Panc1 (cell line): ENCODE data around the gene PRPS1. TPM values are rescaled to one million over a fixed set of nuclear protein-coding genes. Genes with fewer than 3 reads are reported as not detected.
A peak's percentile ranks its signal among the peaks of the same experiment; 100 is the strongest.

ENCODE experiments used
- ATAC-seq: fragments of 200-7000 bp; cut with Tn5 transposase; 2 replicates; pipeline ENCODE4 v1.9.1; 2020; ENCODE audit warnings: mild to moderate bottlenecking, moderate library complexity
- BruUV-seq: library from RNA; stranded (reverse); fragments of 400-500 nt; replicated peaks from 2 replicates; lab custom pipeline; 2021; lab: Mats Ljungman, UMichigan
- CTCF ChIA-PET: fragments of 300-600 bp; sonication (Branson Sonifier 250); formaldehyde crosslinking; loops from one replicate; lab custom pipeline; 2022; ENCODE audit warnings: antibody characterized with exemption; lab: Charles Lee
- POLR2A ChIA-PET: fragments of 300-600 bp; sonication (Branson Sonifier 250); formaldehyde crosslinking; loops from one replicate; lab custom pipeline; 2022; ENCODE audit warnings: antibody characterized with exemption; lab: Charles Lee
- DNase-seq: peaks from one replicate; pipeline ENCODE4 v3.0.0-alpha.2; 2010; ENCODE audit warnings: low read depth, low spot score
- H3K27ac ChIP-seq: 2 replicates; pipeline ENCODE4 v1.5.1; 2011; ENCODE audit warnings: mild to moderate bottlenecking, low read length, inconsistent platforms
- H3K27me3 ChIP-seq: fragments of 200-500 bp; sonication (Bioruptor generic); 2 replicates; pipeline ENCODE4 v1.6.0; 2014; ENCODE audit warnings: low read length, inconsistent platforms; ENCODE audit not compliant: control insufficient read depth, insufficient read depth
- H3K36me3 ChIP-seq: fragments of 200-500 bp; sonication (Bioruptor generic); 2 replicates; pipeline ENCODE4 v1.5.1; 2014; ENCODE audit warnings: inconsistent platforms, mild to moderate bottlenecking, low read length, moderate library complexity; ENCODE audit not compliant: control insufficient read depth, insufficient read depth
- H3K4me1 ChIP-seq: 2 replicates; pipeline ENCODE4 v1.5.1; 2011; ENCODE audit warnings: inconsistent platforms, mild to moderate bottlenecking, low read length, moderate library complexity; ENCODE audit not compliant: control insufficient read depth, insufficient read depth
- H3K4me3 ChIP-seq, 2 experiments: 2 replicates each; pipeline ENCODE4 v1.5.1; 2011 to 2012; ENCODE audit warnings: low read depth in 2 of 2, low read length in 2 of 2, mild to moderate bottlenecking in 2 of 2, inconsistent platforms in 1 of 2, moderate library complexity in 1 of 2
- H3K9me3 ChIP-seq: fragments of 200-500 bp; sonication (Bioruptor generic); 2 replicates; pipeline ENCODE4 v1.5.1; 2014; ENCODE audit warnings: low read depth, mild to moderate bottlenecking, inconsistent platforms, low read length, moderate library complexity; ENCODE audit not compliant: control insufficient read depth, insufficient read depth
- CTCF ChIP-seq: fragments of 450-650 bp; IDR thresholded peaks from 2 replicates; pipeline ENCODE4 v1.5.1; 2017; ENCODE audit warnings: mild to moderate bottlenecking
- POLR2AphosphoS5 ChIP-seq: IDR thresholded peaks from 2 replicates; pipeline ENCODE4 v1.6.1; 2012; ENCODE audit warnings: mild to moderate bottlenecking, low read depth, low read length, moderate library complexity
- REST ChIP-seq, 2 experiments: IDR thresholded peaks; 2 replicates each; pipeline ENCODE4 v1.6.1; 2011 to 2012; ENCODE audit warnings: low read depth in 2 of 2, control low read depth in 1 of 2, low read length in 1 of 2, mild to moderate bottlenecking in 1 of 2, moderate library complexity in 1 of 2; ENCODE audit not compliant: insufficient read depth in 1 of 2
- SIN3A ChIP-seq: IDR thresholded peaks from 2 replicates; pipeline ENCODE4 v1.6.1; 2012; ENCODE audit warnings: low read depth, mild to moderate bottlenecking, low read length, moderate library complexity, borderline replicate concordance; ENCODE audit not compliant: insufficient read depth
- TCF7L2 ChIP-seq: IDR thresholded peaks from 2 replicates; pipeline ENCODE4 v1.6.1; 2011; ENCODE audit warnings: mild to moderate bottlenecking, low read depth, low read length, inconsistent platforms
- in situ Hi-C: cut with HindIII; loops from 2 replicates; pipeline ENCODE4 v1.10.0; 2016; ENCODE audit warnings: low sequenced_read_pairs, low pct_unique_long_range_greater_than_20kb
- intact Hi-C: fragments of 100-400 bp; cut with micrococcal nuclease; formaldehyde crosslinking; loops from one replicate; pipeline ENCODE4 v1.10.0; 2022; ENCODE audit not compliant: unreplicated experiment
- total RNA-seq: library from RNA; stranded (reverse); gene quantifications from one replicate; pipeline ENCODE4 v1.2.1, GENCODE V29; 2021; ENCODE audit not compliant: unreplicated experiment

PRPS1 gene
- total RNA-seq, 1 experiment from 2014 or later, result 152 TPM

GRCh38 chrX:107628662-107629539, 591 bp downstream of the PRPS1 start:
- peak overlapping the region; percentile 90 to 97 for H3K4me3 ChIP-seq
- no peaks in the 10 kb centered on the region for H3K27me3 ChIP-seq
- no peaks in the 10 kb centered on the region for H3K9me3 ChIP-seq
- ChIA-PET CTCF (interaction anchor here (1.0 to 1.2 kb wide), 2 partner anchors 13 to 88 kb away, joined by 3 to 4 read pairs; no protein-coding TSS in a partner anchor), POLR2A (interaction anchor here (0.6 to 1.3 kb wide), 8 partner anchors 35 to 356 kb away, joined by 3 to 12 read pairs (median 4); no protein-coding TSS in a partner anchor)
- H3K4me1 ChIP-seq, result peaks cover 33% of the 10 kb centered on the region
- peak; percentile 77 for ATAC-seq
- no peaks in the 10 kb centered on the region; the same call in 1 of the 2 replicates for H3K36me3 ChIP-seq
- BruUV-seq, result TSS peak; percentile 82
- peak; percentile 33 for DNase-seq
- H3K27ac ChIP-seq, result peak overlapping the region; percentile 93
- intact Hi-C loops, result loop anchor here (5.0 to 10.0 kb wide), 2 partner anchors 92 to 604 kb away; no protein-coding TSS in a partner anchor
- TF ChIP-seq CTCF, result no peak
- TF ChIP-seq POLR2AphosphoS5, result 0 out of 2 replicates have a peak, but pooled peaks have one; percentile 15
- TF ChIP-seq SIN3A, result 0 out of 2 replicates have a peak, but pooled peaks have one; percentile 25
- in situ Hi-C loops, result no loop called here

GRCh38 chrX:107629540-107629909, 1.2 kb downstream of the PRPS1 start:
- DNase-seq (peak; percentile 13), ATAC-seq (no peak)
- no peaks in the 10 kb centered on the region for H3K27me3 ChIP-seq
- peak overlapping the region; percentile 93 for H3K27ac ChIP-seq
- no peaks in the 10 kb centered on the region for H3K9me3 ChIP-seq
- intact Hi-C loops, result loop anchor here (5.0 to 10.0 kb wide), 2 partner anchors 92 to 605 kb away; no protein-coding TSS in a partner anchor
- H3K4me3 ChIP-seq, result peak overlapping the region; percentile 90 to 97
- no TSS peak for BruUV-seq
- no peaks in the 10 kb centered on the region; the same call in 1 of the 2 replicates for H3K36me3 ChIP-seq
- in situ Hi-C loops, result no loop called here
- ChIA-PET POLR2A (interaction anchor here (0.6 kb wide), 1 partner anchor 100 kb away, joined by 3 read pairs; no protein-coding TSS in a partner anchor), CTCF (no interaction called here)
- H3K4me1 ChIP-seq, result peaks cover 33% of the 10 kb centered on the region
- TF ChIP-seq TCF7L2, result no peak
- TF ChIP-seq CTCF, result peak; percentile 63

- ATAC-seq (no peak), DNase-seq (no peak)
- BruUV-seq, result no TSS peak
- TF ChIP-seq SIN3A (no peak), TCF7L2 (no peak), REST (IDR thresholded peaks at IDR 0.05; ENCODE audit: insufficient read depth in 1 of 2, low read depth in 2 of 2, low read length in 1 of 2) (no peak), CTCF (no peak), POLR2AphosphoS5 (no peak)
- Histone ChIP-seq H3K27ac (peak overlapping the region; percentile 93), H3K4me3 (peak overlapping the region; percentile 90 to 97), H3K9me3 (no peaks in the 10 kb centered on the region), H3K4me1 (peaks cover 33% of the 10 kb centered on the region), H3K36me3 (no peaks in the 10 kb centered on the region; the same call in 1 of the 2 replicates), H3K27me3 (no peaks in the 10 kb centered on the region)
- intact Hi-C loops, result no loop called here
- ChIA-PET CTCF (interaction anchor here (0.6 kb wide), 1 partner anchor 127 kb away, joined by 6 read pairs; no protein-coding TSS in a partner anchor), POLR2A (no interaction called here)
- in situ Hi-C loops, result no loop called here
These were observed 1.9 kb downstream of the PRPS1 start for GRCh38 chrX:107630031-107630689.
